HG02870 (cell line): ENCODE data around the gene C16orf74.

Source experiments
- ATAC-seq: cut with Tn5 transposase; IDR thresholded peaks from one replicate; pipeline ENCODE4 v1.9.1; 2021; ENCODE audit warnings: mild to moderate bottlenecking, moderate library complexity; ENCODE audit not compliant: unreplicated experiment

The C16orf74 gene

DNA sequence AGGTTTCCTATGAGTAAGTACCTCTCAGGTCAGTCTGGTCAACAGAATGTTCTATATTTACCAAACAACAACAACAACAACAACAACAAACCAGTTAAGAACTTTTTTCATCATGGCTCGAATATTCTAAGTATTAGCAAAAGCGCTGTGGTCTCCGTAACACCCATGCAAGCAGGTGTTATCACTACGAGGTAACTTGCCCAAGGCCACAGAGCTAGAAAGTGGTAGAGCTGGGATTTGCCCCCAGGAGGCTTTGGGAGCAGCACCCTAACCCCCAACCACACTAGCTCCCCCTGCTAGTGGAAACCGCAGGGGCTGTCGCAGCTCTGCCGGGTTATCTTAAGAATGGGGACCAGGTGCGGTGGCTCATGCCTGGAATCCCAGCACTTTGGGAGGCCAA lies 23.9 kb upstream of the C16orf74 start:
- no peak for ATAC-seq

DNA sequence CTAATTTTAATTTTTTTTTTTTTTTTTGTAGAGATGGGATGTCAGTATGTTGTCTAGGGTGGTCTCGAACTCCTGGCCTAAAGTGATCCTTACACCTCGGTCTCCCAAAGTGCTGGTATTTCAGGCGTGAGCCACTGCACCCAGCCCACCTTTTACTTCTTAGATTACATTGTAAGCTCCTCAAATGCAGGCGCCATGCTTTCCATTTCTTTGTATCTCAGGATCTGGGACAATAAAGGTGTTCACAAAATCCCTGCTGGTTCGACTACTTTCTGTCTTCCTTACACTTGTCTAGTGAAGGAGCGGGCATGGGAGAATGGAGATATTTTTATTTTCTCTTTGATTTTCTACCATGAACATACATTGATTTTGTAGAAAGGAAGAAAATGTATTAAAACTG lies 23.2 kb upstream of the C16orf74 start:
- no peak for ATAC-seq

DNA sequence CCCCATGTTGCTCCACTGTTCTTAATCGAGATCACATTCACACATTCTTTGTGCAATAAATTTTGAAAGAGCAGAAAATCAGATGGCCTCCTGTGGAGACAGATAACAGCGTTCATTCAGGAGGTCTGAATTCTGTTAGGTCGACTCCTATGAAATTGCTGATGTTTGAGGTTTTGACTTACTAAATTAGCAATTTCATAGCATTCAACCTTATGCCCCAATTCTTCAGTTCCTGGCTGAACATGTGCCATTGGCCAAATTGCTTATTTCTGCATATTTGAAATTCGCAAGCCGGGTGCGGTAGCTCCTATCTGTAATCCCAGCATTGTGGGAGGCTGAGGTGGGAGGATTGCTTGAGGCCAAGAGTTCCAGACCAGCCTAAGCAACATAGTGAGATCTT lies 22.1 kb upstream of the C16orf74 start:
- ATAC-seq: no peak

DNA sequence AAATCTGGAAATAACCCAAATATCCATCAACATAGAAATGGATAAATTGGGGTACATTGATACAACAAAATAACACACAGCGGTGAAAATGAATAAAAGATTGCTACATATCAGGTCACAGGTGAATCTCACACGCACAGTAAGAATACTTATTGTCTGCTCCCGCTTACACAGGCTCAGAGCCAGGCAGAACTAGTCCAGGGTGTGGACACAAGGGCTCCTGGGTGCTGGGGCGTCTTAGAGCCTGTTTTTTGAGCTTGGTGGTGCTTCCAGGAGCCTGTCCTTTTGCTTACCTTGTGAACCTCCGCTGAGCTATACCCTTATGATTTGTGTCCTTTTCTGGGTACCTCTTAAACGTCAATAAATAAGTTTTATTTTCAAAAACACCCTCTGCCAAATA lies 19.8 kb upstream of the C16orf74 start:
- no peak for ATAC-seq

DNA sequence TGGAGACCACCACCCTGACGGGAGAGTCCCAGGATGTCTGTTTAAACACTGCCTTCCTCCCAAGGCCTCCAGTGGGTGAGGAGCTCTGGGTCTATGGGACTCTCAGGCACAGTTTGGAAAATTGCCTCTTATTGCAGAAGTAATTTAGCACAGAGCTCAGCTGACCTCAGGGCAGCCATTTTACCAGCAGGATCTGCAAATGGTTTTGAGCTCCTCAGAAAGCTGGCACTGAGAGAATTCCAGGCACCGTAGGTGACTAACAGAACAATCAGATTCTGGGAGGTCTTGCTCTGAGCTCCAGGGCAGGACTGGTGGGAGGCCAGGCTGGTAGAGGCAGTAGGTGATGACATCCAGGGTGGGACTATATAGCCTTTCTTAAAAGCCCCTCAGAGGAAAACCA lies 17.3 kb upstream of the C16orf74 start:
- no peak for ATAC-seq

DNA sequence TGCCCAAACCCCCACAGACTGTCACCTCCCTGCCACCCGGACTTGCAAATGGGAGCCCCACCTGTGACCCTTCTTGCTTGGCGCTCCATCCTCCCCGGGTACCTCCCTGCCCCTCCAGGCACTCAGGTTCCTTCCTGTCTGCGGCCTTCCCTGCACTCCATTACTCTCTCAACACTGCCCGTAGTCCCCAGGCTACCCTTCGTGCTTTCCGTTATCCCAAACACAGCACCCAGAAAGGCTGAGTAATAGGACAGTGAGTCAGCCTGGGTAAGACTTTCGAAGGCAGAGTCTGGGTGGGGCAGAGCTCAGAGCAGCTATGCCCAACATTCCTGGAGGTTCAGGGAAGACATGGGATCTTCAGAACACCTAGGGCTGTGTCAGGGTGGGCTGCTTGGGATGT lies 16.6 kb upstream of the C16orf74 start:
- no peak for ATAC-seq

DNA sequence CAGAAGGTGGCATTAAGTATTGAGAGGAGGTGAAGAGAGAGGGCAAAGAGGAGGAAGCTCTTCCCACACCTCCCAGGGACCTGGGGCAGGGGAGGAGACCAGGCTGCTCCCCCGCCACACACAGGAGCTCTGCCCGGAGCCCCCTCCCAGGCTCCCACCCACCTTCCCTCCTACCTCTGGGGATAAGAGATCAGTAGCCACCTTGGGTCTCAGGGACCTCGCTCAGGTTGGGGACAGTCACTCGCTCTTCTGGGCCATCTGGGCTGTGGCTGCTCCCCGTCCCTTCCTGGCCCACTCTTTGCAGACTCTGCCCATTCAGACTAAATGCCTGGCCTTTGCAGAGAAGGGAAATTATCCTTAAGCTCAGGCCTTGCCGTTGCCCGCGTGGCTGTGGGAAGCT lies 14.9 kb upstream of the C16orf74 start:
- no peak for ATAC-seq

DNA sequence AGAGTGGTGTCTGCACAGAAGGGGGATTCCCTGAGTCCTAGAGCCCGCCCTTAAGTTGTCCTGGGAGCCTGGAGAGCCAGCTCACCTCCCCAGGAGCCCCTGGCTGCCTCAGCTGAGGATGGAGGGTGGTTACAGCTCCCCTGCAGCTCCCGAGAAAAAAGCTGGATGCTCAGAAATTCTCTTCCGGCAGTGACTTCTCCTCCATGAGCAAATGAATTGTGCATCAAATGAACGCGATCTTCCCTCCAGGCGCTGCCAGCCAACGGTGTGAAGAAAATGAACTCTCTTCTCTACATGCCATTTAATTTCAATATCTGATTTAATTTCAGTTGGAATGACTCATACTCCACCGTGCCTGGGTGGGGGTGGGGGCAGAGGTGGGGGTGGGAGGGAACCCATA lies 14.3 kb upstream of the C16orf74 start:
- ATAC-seq: no peak

DNA sequence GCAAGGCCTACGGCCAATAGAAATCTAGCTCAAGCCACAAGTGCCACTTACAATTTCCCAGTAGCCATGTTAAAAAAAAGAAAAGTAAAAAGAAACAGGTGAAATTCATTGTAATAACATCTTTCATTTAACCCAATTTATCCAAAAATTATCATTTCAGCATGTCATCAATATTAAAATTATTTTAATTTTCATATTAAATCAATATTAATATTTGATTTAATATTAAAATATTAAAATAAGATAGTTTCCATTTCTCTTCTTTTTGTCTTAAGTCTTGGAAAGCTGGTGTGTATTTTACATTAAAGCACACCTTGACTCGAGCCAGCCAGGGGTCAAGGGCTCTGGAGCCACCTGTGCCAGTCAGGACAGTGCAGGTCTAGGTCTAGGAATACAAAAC lies 12.7 kb upstream of the C16orf74 start:
- ATAC-seq: no peak

DNA sequence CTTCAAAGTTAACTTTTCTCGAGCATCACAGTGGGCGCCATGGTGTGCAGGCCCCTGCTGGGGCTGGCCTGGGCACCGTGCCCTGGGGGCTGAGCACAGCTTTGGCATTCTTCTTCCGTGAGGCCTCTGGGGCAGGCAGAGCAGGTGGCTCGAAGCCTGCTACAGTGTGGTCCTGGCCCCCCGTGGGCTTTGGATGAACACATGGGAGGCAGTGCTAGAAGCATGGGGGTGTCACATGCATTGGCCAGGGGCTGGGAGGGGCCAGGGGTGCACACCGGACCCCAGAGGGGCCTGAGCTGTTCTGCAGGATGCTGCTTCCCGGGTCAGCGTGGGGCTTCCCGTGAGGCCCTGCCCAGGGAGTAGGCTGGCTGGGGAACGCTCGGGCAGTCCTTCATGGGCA lies 12.1 kb upstream of the C16orf74 start:
- no peak for ATAC-seq

DNA sequence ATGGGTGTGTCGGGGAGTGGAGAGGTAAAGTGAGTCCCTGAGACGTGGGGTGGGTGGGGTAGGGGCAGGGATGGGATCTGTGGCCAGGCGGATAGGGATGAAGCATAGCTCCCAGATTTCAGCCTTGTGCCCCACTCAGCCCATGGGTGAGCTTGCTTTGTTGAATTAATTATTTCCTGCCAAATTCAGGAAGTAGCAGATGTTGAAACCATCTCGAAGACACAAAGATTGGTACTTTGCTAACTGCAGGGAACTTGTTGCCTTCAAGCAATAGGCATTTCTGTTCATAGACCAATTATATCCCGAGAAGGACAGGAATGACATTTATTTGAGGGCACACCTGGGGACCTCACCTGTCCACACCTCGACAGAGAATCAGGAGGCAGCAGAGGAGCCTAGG lies 11.0 kb upstream of the C16orf74 start:
- no peak for ATAC-seq

DNA sequence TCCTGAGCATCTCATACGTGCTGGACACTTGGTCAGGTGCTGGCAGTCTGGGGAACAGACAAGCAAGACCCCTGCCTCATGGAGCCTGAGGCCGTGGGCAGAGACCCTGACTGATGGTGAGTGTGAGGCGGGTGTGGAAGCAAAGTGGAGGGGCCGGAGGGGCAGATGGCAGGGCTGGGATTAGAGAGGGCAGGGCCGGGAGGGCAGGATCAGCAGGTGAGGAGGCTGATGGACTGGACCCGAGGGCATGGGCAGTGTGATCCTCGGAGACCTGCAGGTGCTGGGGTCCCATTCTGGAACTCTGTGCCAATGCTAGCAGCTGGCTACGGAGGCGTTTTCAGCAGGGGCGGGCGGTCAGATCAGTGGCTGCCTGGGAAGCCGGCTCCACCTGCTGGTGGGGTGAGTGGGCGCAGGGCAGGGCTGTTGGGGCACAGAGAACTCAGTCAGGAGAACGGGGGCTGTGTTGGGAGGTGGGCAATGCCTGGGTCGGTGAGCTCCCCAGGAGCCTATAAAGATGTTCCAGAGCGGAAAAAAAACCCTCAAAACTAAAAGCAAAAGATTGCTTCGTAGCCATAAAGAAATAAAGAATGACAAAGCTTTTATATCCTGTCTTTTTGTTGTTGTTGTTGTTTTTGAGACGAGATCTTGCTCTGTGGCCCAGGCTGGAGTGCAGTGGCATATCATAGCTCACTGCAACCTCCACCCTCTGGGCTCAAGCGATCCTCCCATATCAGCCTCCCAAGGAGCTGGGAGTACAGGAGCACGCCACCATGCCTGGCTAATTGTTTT lies 8.9 kb upstream of the C16orf74 start:
- no peak for ATAC-seq

DNA sequence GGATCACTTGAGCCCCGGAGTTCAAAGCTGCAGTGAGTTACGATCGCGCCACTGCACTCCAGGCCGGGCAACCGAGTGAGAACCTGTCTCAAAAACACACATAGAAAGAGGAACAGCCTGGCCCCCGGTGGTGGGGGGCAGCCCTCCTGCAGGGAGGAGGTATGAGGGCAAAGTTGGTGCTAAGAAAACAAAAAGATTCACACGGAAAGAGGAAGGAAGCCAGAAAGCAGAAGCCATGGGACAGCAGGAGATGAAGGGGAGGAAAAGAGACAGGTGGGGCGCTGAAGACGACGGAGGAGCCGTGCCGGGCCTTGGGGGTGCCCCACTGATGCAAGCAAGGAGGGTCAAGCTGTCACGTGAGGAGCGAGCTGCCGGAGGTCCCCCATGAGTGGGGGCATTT lies 8.2 kb upstream of the C16orf74 start:
- no peak for ATAC-seq

DNA sequence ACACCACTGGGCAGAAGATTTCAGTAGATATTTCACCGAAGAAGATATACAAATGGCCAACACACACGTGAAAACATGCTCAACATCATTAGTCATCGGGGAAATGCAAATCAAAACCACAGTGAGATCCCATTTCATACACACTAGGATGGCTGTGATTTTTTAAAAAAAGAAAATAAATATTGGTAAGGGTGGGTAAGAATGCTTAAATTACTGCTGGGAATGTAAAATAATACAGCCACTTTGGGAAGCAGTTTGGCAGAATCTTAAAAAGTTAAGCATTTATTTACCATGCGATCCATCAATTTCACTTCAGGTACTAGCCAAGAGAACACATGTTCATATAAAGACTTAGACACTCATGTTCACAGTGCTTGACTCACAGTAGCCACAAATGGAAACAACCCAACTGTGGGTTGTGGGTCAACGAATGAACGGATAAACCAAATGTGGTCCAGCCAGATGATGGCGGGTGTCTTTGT lies 6.5 kb upstream of the C16orf74 start:
- ATAC-seq: peak; percentile 34

DNA sequence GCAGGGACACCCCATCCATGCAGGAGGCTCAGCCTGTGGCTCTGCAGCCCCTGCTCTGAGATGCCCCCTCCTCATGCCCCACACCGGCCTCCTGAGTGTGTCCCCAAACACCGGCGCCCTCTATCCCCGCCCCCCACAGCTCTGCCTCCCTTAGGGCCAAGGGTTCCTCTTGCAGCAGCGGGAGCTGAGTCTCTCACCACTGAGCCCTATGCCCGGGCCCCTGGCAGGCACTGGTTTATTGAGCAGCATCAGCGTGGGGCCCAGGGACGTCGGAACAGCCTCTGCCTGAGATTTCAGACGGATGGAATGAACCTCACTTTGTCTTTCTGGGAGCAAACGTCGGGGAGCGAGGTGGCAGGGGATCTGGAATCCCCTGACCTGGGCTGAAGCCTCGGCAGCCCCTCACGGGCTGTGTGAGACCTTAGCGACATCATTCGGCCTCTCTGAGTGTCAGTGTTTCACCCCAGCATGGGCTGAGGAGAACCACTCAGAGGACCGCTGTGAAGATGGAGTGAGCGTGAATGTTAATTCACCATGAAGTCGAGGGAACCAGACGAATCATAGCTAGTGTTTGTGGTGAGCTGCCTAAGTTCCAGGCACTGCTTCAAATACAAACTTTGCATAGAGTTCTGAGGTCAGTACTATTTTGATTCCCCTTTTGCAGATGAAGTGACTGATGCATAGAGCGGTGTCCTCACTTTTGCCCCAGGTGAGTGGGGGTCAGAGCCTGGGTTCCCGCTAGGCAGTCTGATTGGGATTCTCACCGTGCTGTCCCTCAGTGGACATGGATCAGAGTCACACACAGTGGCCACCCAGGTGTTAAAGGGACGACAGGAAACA lies 5.3 kb upstream of the C16orf74 start:
- ATAC-seq: peak; percentile 54

DNA sequence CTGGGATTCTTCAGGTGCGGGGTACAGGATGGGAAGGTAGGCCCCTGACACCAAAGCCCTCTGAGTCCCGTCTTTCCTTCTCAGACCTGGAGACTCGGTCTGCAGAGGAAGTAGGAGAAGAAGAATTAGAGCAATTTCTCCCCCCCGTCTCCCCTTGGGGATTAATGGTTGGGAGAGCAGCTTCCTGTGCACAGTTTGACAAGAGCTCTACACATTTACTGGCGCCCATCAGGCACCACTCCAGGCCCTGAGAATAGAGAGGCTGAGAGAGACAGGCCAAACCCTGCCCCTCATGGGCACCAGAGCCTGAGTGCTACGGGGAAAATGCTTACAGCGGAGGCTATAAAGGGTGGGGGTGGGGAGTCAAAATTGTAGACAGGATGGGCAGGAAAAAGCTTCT lies 3.5 kb upstream of the C16orf74 start:
- no peak for ATAC-seq

DNA sequence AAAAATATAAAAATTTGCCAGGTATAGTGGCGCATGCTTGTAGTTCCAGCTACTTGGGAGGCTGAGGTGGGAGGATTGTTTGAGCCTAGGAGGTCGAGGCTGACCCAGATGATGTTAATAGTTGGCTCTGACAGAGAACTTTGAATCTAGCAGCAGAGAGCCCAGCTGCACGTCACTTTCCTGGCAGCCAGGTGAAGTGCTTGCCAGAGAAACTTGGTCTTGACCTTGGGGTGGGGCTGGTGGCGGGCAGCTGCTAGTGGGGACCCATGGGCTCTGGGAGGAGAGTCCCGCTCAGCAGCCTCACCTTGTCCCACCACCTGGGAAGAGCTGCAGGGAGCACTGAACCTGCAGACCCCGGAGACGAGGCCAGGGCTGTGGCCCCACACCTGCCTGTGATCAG lies 3.1 kb upstream of the C16orf74 start:
- no peak for ATAC-seq

DNA sequence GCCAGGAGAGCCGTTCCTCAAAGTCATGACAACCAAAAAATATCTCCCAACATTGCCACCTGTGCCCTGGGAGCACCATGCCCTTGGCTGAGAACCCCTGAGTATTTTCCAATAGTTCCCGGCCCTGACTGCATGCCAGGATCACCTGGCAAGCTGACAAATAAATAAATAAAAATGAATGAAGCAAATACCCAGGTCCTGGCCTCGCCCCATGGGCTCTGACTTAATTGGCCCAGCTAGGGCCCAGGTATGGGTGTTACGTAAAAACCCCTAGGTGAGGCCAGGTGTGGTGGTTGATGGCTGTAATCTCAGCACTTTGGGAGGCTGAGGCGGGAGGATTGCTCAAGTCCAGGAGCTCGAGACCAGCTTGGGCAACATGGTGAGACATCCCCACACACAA lies 2.7 kb upstream of the C16orf74 start:
- no peak for ATAC-seq

DNA sequence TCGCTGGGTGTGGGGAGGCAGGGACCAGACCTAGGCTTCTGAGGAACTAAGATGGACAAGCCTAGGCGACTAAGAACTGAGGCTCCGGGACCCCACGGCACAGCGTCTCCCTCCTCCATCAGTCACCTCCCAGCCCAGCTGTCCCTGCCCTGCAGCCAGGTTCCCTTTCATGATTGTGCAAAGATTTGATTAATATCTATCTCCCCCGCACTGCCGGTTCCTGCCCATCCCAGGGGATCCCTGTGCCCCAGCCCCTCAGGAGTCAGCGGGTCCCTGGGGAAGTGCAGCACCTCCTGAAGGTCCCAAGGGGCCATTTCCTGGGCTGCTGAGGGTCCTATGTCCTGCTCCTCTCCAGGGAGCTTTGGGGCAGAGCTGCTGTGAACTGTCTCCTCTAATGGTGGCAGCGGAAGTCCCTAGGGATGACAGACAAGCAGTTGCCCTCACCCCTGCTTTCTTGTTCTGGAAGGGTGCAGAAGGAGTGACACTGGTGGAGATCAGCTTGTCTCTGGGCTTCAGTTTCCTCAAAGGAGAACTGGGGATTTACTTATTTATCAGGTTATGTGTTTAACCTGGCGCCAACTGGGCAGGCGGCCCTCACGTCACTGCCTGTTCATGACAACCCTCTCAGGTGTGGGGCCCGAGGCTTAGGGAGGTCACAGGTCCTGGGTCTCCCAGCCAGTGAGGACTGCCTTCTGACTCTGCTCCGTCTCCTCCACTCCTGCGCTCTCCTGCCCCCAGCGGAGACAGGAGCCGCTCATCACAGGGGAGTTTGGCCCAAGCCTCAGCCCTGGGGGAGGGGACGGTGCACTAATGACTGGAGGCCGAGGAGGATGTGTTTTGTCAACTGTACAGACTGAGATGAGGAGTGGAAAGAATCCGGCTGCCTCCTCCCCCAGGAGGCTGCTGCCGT lies 1.9 kb upstream of the C16orf74 start:
- no peak for ATAC-seq

DNA sequence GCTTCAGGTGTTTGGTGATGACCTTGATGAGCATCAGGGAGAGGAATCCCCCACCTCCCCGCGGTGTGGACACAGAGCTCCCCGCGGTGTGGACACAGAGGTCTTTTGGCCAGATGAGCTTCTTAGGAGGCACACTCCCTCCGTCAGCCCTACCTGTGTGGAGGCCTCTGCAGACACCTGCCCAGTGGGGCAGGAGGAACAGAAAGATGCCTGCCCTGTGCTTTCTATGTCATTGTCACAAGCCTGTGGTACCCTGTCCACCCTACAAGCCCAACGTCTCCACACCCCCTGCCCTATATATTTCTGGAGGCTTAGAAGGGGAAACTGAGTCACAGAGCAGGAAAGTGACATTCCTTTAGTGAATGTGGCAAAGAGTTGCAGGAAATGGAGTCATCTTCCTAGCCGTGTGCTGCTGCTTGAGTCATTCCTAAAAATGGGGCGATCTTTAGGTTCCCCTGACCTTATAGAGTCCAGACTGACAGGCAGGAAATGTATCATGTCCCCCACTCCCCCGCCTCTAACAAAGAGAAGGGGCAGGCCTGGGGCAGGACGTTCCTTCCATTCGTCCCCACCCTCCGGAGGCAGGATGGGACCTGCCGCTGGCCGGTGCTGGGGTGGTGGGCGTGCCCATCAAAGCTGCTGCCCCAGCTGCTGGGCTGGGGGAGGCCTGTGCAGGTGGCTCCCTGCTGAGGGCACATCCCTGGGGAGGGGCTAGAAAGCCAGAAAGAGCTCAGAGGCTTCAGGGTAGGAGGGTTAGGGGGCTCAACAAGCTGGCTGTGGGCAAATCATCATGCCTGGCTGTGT lies 1.0 kb upstream of the C16orf74 start:
- no peak for ATAC-seq
